H1 (cell line): Measurements from ENCODE around the gene ATPAF1. TPM values are rescaled to one million over a fixed set of nuclear protein-coding genes. Genes with fewer than 3 reads are reported as not detected.

Experiments used
- CTCF ChIA-PET: fragments of 300-600 bp; sonication (Branson Sonifier 250); formaldehyde crosslinking; loops from one replicate; lab custom pipeline; 2021; ENCODE audit not compliant: partially characterized antibody; lab: Charles Lee
- POLR2A ChIA-PET: fragments of 300-600 bp; sonication (Branson Sonifier 250); formaldehyde crosslinking; loops from one replicate; lab custom pipeline; 2021; ENCODE audit warnings: inconsistent platforms; ENCODE audit not compliant: partially characterized antibody; lab: Charles Lee
- DNase-seq, 2 experiments: peaks; one replicate each; pipeline versions ENCODE4 v3.0.0 to v3.0.0-alpha.2; 2010 to 2022; ENCODE audit warnings: low spot score in 2 of 2, low read depth in 1 of 2, mixed read lengths in 1 of 2
- FAIRE-seq: peaks from 2 replicates; lab custom pipeline; 2011; peaks lifted over from hg19 to GRCh38; lab: Jason Lieb, UNC
- H2AFZ ChIP-seq: 2 replicates; pipeline ENCODE4 v1.8.1; 2012; ENCODE audit warnings: low read length, inconsistent platforms
- H2AK5ac ChIP-seq: 2 replicates; pipeline ENCODE4 v1.6.1; 2013; ENCODE audit warnings: low read depth, low read length
- H2BK120ac ChIP-seq: replicated peaks from 2 replicates; pipeline ENCODE3; 2013; ENCODE audit warnings: low read depth, low read length, inconsistent platforms
- H2BK12ac ChIP-seq: 2 replicates; pipeline ENCODE4 v1.6.1; 2013; ENCODE audit warnings: low read depth, low read length
- H2BK15ac ChIP-seq: 2 replicates; pipeline ENCODE4 v1.6.1; 2013; ENCODE audit warnings: low read length
- H2BK20ac ChIP-seq: 2 replicates; pipeline ENCODE4 v1.6.1; 2013; ENCODE audit warnings: low read length
- H2BK5ac ChIP-seq: 2 replicates; pipeline ENCODE4 v1.6.1; 2013; ENCODE audit warnings: low read depth, low read length
- H3K14ac ChIP-seq: 2 replicates; pipeline ENCODE4 v1.6.1; 2013; ENCODE audit warnings: inconsistent platforms; ENCODE audit not compliant: insufficient read length
- H3K18ac ChIP-seq: 2 replicates; pipeline ENCODE4 v1.6.1; 2013; ENCODE audit warnings: low read length; ENCODE audit errors: extremely low read depth
- H3K23ac ChIP-seq: 2 replicates; pipeline ENCODE4 v1.6.1; 2013; ENCODE audit warnings: inconsistent platforms; ENCODE audit not compliant: insufficient read length
- H3K23me2 ChIP-seq: 2 replicates; pipeline ENCODE4 v1.6.1; 2013; ENCODE audit warnings: low read depth, low read length
- H3K27ac ChIP-seq: 2 replicates; pipeline ENCODE4 v1.6.1; 2011; ENCODE audit warnings: low read depth, low read length, inconsistent platforms
- H3K27me3 ChIP-seq, 4 experiments: replicated peaks in 1 of 4; 1 replicate in 1 of 4; 2 replicates in 3 of 4; pipeline versions ENCODE4 v1.6.1 to v1.8.1; 2011 to 2013; ENCODE audit warnings: low read length in 3 of 4, mild to moderate bottlenecking in 3 of 4, inconsistent platforms in 2 of 4, mixed read lengths in 2 of 4, moderate library complexity in 1 of 4; ENCODE audit not compliant: control insufficient read depth in 3 of 4, insufficient read depth in 3 of 4; ENCODE audit errors: extremely low read depth in 1 of 4
- H3K36me3 ChIP-seq, 4 experiments: 2 replicates each; pipeline versions ENCODE4 v1.6.1 to v1.8.1; 2011 to 2013; ENCODE audit warnings: mild to moderate bottlenecking in 4 of 4, low read length in 3 of 4, moderate library complexity in 2 of 4, control low read depth in 1 of 4, inconsistent platforms in 1 of 4; ENCODE audit not compliant: insufficient read depth in 4 of 4, control insufficient read depth in 2 of 4
- H3K4ac ChIP-seq: replicated peaks from 2 replicates; pipeline ENCODE3; 2013; ENCODE audit warnings: low read length, low read depth, mixed read lengths, inconsistent platforms; ENCODE audit not compliant: insufficient read length
- H3K4me1 ChIP-seq, 4 experiments: replicated peaks in 1 of 4; 1 replicate in 1 of 4; 2 replicates in 3 of 4; pipeline versions ENCODE4 v1.6.1 to v1.8.1; 2011 to 2013; ENCODE audit warnings: low read length in 3 of 4, inconsistent platforms in 2 of 4, mixed read lengths in 1 of 4; ENCODE audit not compliant: insufficient read depth in 4 of 4, control insufficient read depth in 3 of 4
- H3K4me2 ChIP-seq, 2 experiments: 2 replicates each; pipeline versions ENCODE4 v1.6.1 to v1.8.1; 2011 to 2013; ENCODE audit warnings: low read depth in 2 of 2, low read length in 2 of 2, control low read depth in 1 of 2, inconsistent platforms in 1 of 2, mild to moderate bottlenecking in 1 of 2; ENCODE audit not compliant: insufficient read depth in 1 of 2
- H3K4me3 ChIP-seq, 4 experiments: fragments of 200-600, 300-600 bp in 1 of 4; sonication (generic), shearing (Covaris generic), sonication (Bioruptor Twin) in 1 of 4; 2 replicates each; pipeline versions ENCODE4 v1.5.1 to v1.8.1; 2011 to 2016; ENCODE audit warnings: low read length in 4 of 4, low read depth in 3 of 4, control low read depth in 2 of 4, inconsistent platforms in 2 of 4, mild to moderate bottlenecking in 2 of 4, mixed read lengths in 1 of 4, moderate library complexity in 1 of 4; ENCODE audit not compliant: insufficient read depth in 2 of 4; ENCODE audit errors: extremely low read depth in 1 of 4
- H3K56ac ChIP-seq: replicated peaks from 2 replicates; pipeline ENCODE3; 2013; ENCODE audit warnings: low read depth, mild to moderate bottlenecking, mixed read lengths, low read length, inconsistent platforms; ENCODE audit not compliant: insufficient read length
- H3K79me1 ChIP-seq: 2 replicates; pipeline ENCODE4 v1.6.1; 2013; ENCODE audit warnings: low read depth, low read length, control low read depth
- H3K79me2 ChIP-seq, 2 experiments: 2 replicates each; pipeline versions ENCODE4 v1.6.1 to v1.8.1; 2012 to 2013; ENCODE audit warnings: low read length in 2 of 2, mild to moderate bottlenecking in 2 of 2, inconsistent platforms in 1 of 2; ENCODE audit not compliant: insufficient read depth in 2 of 2, control insufficient read depth in 1 of 2
- H3K9ac ChIP-seq, 4 experiments: replicated peaks in 1 of 4; 1 replicate in 1 of 4; 2 replicates in 3 of 4; pipeline versions ENCODE4 v1.6.1 to v1.8.1; 2011 to 2013; ENCODE audit warnings: low read depth in 3 of 4, low read length in 3 of 4, control low read depth in 2 of 4, mild to moderate bottlenecking in 2 of 4, moderate library complexity in 2 of 4, inconsistent platforms in 1 of 4; ENCODE audit errors: extremely low read depth in 1 of 4
- H3K9me3 ChIP-seq, 2 experiments: 2 replicates each; pipeline versions ENCODE4 v1.6.1 to v1.8.1; 2012 to 2013; ENCODE audit warnings: mild to moderate bottlenecking in 2 of 2, moderate library complexity in 2 of 2, control low read depth in 1 of 2, inconsistent platforms in 1 of 2, low read depth in 1 of 2, low read length in 1 of 2, mixed read lengths in 1 of 2; ENCODE audit not compliant: insufficient read depth in 2 of 2
- H4K20me1 ChIP-seq, 2 experiments: replicated peaks in 1 of 2; 2 replicates each; pipeline versions ENCODE3 to v1.8.1; 2011 to 2013; ENCODE audit warnings: inconsistent platforms in 2 of 2, low read length in 2 of 2, mild to moderate bottlenecking in 1 of 2; ENCODE audit not compliant: insufficient read depth in 2 of 2, control insufficient read depth in 1 of 2
- H4K5ac ChIP-seq: 2 replicates; pipeline ENCODE4 v1.6.1; 2013; ENCODE audit warnings: low read length, low read depth, mixed read lengths, inconsistent platforms; ENCODE audit not compliant: insufficient read length
- H4K8ac ChIP-seq: 2 replicates; pipeline ENCODE4 v1.8.0; 2013; ENCODE audit warnings: mild to moderate bottlenecking, moderate library complexity, low read length, inconsistent platforms; ENCODE audit not compliant: insufficient read depth; ENCODE audit errors: extremely low read depth
- H4K91ac ChIP-seq: replicated peaks from 2 replicates; pipeline ENCODE3; 2013; ENCODE audit warnings: low read length, mixed read lengths, inconsistent platforms; ENCODE audit not compliant: insufficient read length
- CBX5 ChIP-seq: fragments of 300-800, 300-1000 bp; sonication (generic); IDR thresholded peaks from 2 replicates; pipeline ENCODE4 v1.7.1; 2016; ENCODE audit warnings: antibody characterized with exemption, low read length, low read depth
- EZH2 ChIP-seq: fragments of 200-600 bp; sonication (generic); IDR thresholded peaks from 2 replicates; pipeline ENCODE4 v1.7.1; 2012; ENCODE audit warnings: low read depth, mild to moderate bottlenecking, moderate library complexity, low read length, inconsistent platforms; ENCODE audit not compliant: severe bottlenecking
- FOSL1 ChIP-seq: IDR thresholded peaks from 2 replicates; pipeline ENCODE4 v1.6.1; 2011; ENCODE audit warnings: mild to moderate bottlenecking, low read depth, low read length, moderate library complexity; ENCODE audit not compliant: insufficient read depth
- KDM4A ChIP-seq: IDR thresholded peaks from one replicate; pipeline ENCODE4 v1.7.1; 2012; ENCODE audit warnings: low read depth, mild to moderate bottlenecking, moderate library complexity, low read length, inconsistent platforms; ENCODE audit not compliant: severe bottlenecking
- POLR2A ChIP-seq, 2 experiments: IDR thresholded peaks; 1 replicate in 1 of 2; 2 replicates in 1 of 2; pipeline ENCODE4 v1.6.1; 2011; ENCODE audit warnings: low read depth in 2 of 2, low read length in 2 of 2, mild to moderate bottlenecking in 2 of 2; ENCODE audit errors: control extremely low read depth in 1 of 2
- RXRA ChIP-seq: IDR thresholded peaks from 2 replicates; pipeline ENCODE4 v1.6.1; 2011; ENCODE audit warnings: low read depth, mild to moderate bottlenecking, low read length, moderate library complexity; ENCODE audit not compliant: insufficient read depth
- SIRT6 ChIP-seq: IDR thresholded peaks from one replicate; pipeline ENCODE4 v1.7.1; 2012; ENCODE audit warnings: low read length, inconsistent platforms
- ZNF274 ChIP-seq: IDR thresholded peaks from 2 replicates; pipeline ENCODE4 v1.7.0; 2012; ENCODE audit warnings: low read length, borderline replicate concordance; ENCODE audit errors: extremely low read depth
- WGBS, 2 experiments: shearing (Covaris generic) in 1 of 2; methylation state at CpG; one replicate each; pipeline versions ENCODE4 v1.1.6 to v1.1.7; 2013 to 2015; ENCODE audit warnings: low lambda C conversion rate in 2 of 2, mixed read lengths in 2 of 2, inconsistent platforms in 1 of 2, low coverage in 1 of 2, missing lambda C conversion rate in 1 of 2; ENCODE audit not compliant: insufficient replicate concordance in 2 of 2, insufficient coverage in 1 of 2, insufficient read length in 1 of 2; ENCODE audit errors: extremely low coverage in 1 of 2, missing lambda C conversion rate in 1 of 2; 5-methylcytosine and 5-hydroxymethylcytosine counted together
- polyA plus RNA-seq, 7 experiments: library from polyadenylated mRNA; depleted of rRNA in 3 of 7; stranded (reverse) in 5 of 7; unstranded in 2 of 7; fragments of >200 nt in 5 of 7; fragments of 200-250 nt in 2 of 7; gene quantifications; 1 replicate in 5 of 7; 2 replicates in 1 of 7; 4 replicates in 1 of 7; pipeline versions ENCODE4 v1.2.1 to v1.2.3, GENCODE V29; 2011 to 2013; ENCODE audit warnings: missing spikeins in 2 of 7, mixed read lengths in 2 of 7
- total RNA-seq: library from RNA; stranded (reverse); fragmentation: NEBNext Ultra II Directional; extraction: Animal tissue kit (Norgen Biotek cat#: 25700); gene quantifications from 2 replicates; pipeline ENCODE4 v1.2.1, GENCODE V29; 2021
- TF ChIP-seq, protein P1 (sequence below): IDR thresholded peaks from 2 replicates; pipeline ENCODE4 v1.6.1; 2012; ENCODE audit warnings: inconsistent platforms
- TF ChIP-seq, protein P2 (sequence below): IDR thresholded peaks from 2 replicates; pipeline ENCODE4 v1.6.1; 2012; ENCODE audit warnings: inconsistent platforms

ATPAF1 gene
- total and polyA plus RNA-seq, 2 of the 8 experiments (the other 6 are each of a cell fraction or from before 2014, with no cell fraction given), result 46.7 to 55.9 TPM

GRCh38 chr1:46616277-46617107, 51.7 kb downstream of the ATPAF1 start, which contains the start of gene MOB3C:
TSS of gene MOB3C (minus strand) at chr1:46616811. CDS start at chr1:46613321, 3,490 bp downstream.
- peak within 1 kb of the TSS in 1 of 4 experiments; percentile 1; a peak in 1 of 7 replicates for H3K9ac ChIP-seq
- H2BK5ac ChIP-seq, result peak within 1 kb of the TSS; percentile 81; the same call in 1 of the 2 replicates
- no peaks in the 10 kb centered on the region for H4K20me1 ChIP-seq
- H3K56ac ChIP-seq, result no peak within 1 kb of the TSS
- POLR2A ChIA-PET, result interaction anchor here (0.7 to 2.2 kb wide), 14 partner anchors 8 to 103 kb away, joined by 3 to 8 read pairs (median 4); partner anchors contain the start of genes EFCAB14, MKNK1 and TEX38
- no peak within 1 kb of the TSS for H3K23ac ChIP-seq
- CTCF ChIA-PET, result interaction anchor here (0.8 to 14.2 kb wide), 12 partner anchors 9 to 276 kb away, joined by 3 to 126 read pairs (median 4); partner anchors contain the start of gene MKNK1
- peak within 1 kb of the TSS; percentile 99 for H2BK15ac ChIP-seq
- H3K79me2 ChIP-seq, result no peaks in the 10 kb centered on the region
- H2BK12ac ChIP-seq, result peak within 1 kb of the TSS; percentile 81; the same call in 1 of the 2 replicates
- peaks cover 11 to 32% (median 23%) of the 10 kb centered on the region in 4 experiments for H3K4me1 ChIP-seq
- H3K4me3 ChIP-seq, result peak within 1 kb of the TSS; percentile 47 to 83 (median 82)
- no peaks in the 10 kb centered on the region for H3K36me3 ChIP-seq
- H2BK120ac ChIP-seq, result peak within 1 kb of the TSS; percentile 76
- FAIRE-seq (no peak), DNase-seq (peak in 1 of 2 experiments; percentile 72)
- H3K79me1 ChIP-seq, result no peaks in the 10 kb centered on the region
- H2BK20ac ChIP-seq, result peak within 1 kb of the TSS; percentile 90
- peak within 1 kb of the TSS; percentile 3 for H2AFZ ChIP-seq
- WGBS, 2 experiments, result 5% methylated on average over 41 of the region's 62 CpGs; no CpG with 5 or more reads in 1 of the 2 experiments
- H3K23me2 ChIP-seq, result peaks cover 7% of the 10 kb centered on the region; the same call in 1 of the 2 replicates
- H3K4me2 ChIP-seq, result peak within 1 kb of the TSS; percentile 70 to 91
- H3K14ac ChIP-seq, result no peak within 1 kb of the TSS
- peak within 1 kb of the TSS; percentile 49 for H4K5ac ChIP-seq
- H3K18ac ChIP-seq, result peak within 1 kb of the TSS; percentile 86
- H4K8ac ChIP-seq, result peak within 1 kb of the TSS; percentile 35
- no peak within 1 kb of the TSS for H3K27ac ChIP-seq
- H3K9me3 ChIP-seq, result no peaks in the 10 kb centered on the region
- H3K4ac ChIP-seq, result no peak within 1 kb of the TSS
- H2AK5ac ChIP-seq, result peak within 1 kb of the TSS; percentile 48; the same call in 1 of the 2 replicates
- peaks cover 0 to 11% (median 9%) of the 10 kb centered on the region in 4 experiments; a peak in 5 of 7 replicates for H3K27me3 ChIP-seq
- H4K91ac ChIP-seq, result peak within 1 kb of the TSS; percentile 50
- no peak for TF ChIP-seq POLR2A (IDR thresholded peaks at IDR 0.05; ENCODE audit: control extremely low read depth in 1 of 2, low read depth in 2 of 2, low read length in 2 of 2)
- no peak for TF ChIP-seq RXRA
- no peak for TF ChIP-seq EZH2
- TF ChIP-seq, protein P1, sequence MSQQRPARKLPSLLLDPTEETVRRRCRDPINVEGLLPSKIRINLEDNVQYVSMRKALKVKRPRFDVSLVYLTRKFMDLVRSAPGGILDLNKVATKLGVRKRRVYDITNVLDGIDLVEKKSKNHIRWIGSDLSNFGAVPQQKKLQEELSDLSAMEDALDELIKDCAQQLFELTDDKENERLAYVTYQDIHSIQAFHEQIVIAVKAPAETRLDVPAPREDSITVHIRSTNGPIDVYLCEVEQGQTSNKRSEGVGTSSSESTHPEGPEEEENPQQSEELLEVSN, result peak; percentile 54; the same call in 1 of the 2 replicates
- TF ChIP-seq SIRT6, result no peak
- no peak for TF ChIP-seq CBX5
- peak; percentile 87 for TF ChIP-seq KDM4A
- no peak for TF ChIP-seq ZNF274
- peak; percentile 84; the same call in 1 of the 2 replicates for TF ChIP-seq FOSL1
- TF ChIP-seq, protein P2, sequence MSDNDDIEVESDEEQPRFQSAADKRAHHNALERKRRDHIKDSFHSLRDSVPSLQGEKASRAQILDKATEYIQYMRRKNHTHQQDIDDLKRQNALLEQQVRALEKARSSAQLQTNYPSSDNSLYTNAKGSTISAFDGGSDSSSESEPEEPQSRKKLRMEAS, result peak; percentile 37; the same call in 1 of the 2 replicates
